Stimulated activated CD8-positive, alpha-beta memory T cell treated with anti-CD3 and anti-CD28 coated beads, Interleukin-12 subunit alpha, Interleukin-12 subunit beta, amount 100 ng/mL, for 24 hours (primary cell): ENCODE data around the gene MACROD1.
"Not testable (repeated sequence)": the region's sequence is repeated elsewhere in the genome, so short reads cannot be mapped to it uniquely, and the experiment has no call there.

Source experiments
- DNase-seq: peaks from one replicate; pipeline ENCODE4 v3.0.0-alpha.2; 2020; ENCODE audit errors: extremely low read depth

The MACROD1 gene

DNA sequence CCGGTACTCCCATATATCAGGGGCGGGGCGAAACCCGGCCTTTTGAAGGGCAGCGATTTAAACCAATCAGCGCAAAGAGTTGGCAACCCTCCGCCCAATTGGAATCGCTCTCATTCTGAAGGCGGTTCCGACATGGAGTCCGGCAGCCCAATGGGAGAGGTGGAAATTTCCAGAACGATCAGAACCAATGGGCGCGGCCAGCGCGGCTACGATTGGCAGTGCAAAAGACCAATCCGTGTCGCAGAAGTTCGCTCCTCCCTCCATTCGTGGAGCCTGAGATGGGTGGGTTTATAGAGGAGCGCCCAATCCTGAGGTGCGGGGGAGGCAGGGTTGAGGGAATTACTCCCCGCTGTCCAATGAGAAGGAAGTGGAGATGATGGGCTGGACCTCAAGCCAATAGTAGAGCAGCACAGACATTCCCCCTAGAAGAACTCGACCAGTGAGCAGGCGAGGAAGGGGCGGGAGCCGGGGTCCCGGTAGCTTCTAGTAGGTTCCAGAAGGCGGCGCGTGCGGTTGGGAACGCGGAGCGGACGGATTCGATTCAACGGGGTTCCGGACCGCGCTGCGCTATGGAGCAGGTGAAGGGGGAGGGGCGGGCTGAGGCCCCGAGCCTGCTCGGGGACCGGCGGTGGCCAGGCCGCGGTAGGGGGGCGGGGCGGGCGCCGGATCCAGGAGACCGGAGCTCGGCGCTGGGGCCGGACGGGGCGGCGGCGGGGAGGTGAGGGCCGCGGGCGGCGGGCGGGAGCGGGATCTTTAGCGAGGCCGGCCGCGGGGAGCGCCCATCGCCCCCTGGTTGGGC is 20.0 kb upstream of the MACROD1 start, which contains the start of gene STIP1:
TSS of gene STIP1 (plus strand) at position 479 of the 799 bp plus-strand sequence. CDS start at position 570, 91 bp downstream.
- peak; percentile 93 for DNase-seq

DNA sequence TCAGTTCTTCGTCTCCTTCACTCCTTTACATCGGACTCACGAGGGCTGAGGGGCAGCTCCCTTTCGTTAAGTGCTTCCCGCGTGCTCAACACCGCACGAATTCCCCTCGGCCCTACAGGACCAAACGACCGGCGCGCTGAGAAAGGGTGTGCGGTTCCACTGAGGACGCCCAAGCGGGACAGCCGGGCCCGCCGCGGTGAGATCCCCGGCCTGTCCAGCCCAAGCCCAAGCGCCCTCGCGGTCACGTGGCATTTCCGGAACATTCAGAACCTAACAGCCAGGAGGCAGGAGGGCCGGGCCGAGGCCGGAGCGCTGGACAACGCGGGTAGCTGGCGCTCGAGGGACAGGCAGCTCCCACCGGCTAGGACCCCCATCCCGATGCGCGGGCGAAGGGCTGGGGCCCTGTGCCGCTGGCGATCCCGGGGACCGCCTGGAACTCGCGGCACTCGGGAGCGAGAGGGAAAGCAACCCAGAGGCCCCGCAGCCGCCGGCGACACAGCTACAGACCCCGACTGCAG is 19.3 kb upstream of the MACROD1 start:
- DNase-seq: no peak

DNA sequence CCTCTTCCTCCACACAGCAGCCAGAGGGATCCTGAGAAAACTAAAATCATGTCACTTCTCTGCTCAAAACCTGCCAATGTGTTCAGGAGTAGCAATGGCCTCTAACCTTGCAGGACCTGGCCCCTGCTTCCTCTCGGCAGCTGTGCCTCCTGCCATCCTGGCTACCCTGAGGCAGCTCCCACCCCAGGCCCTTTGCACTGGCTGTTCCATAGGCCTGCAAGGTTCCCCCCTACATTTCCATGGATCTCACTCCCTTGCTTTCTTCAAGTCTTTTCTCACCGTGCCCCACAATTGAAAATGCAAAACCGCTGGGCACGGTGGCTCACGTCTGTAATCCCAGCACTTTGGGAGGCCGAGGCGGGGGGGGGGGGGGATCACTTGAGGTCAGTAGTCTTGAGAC is 18.0 kb upstream of the MACROD1 start:
- no peak for DNase-seq

DNA sequence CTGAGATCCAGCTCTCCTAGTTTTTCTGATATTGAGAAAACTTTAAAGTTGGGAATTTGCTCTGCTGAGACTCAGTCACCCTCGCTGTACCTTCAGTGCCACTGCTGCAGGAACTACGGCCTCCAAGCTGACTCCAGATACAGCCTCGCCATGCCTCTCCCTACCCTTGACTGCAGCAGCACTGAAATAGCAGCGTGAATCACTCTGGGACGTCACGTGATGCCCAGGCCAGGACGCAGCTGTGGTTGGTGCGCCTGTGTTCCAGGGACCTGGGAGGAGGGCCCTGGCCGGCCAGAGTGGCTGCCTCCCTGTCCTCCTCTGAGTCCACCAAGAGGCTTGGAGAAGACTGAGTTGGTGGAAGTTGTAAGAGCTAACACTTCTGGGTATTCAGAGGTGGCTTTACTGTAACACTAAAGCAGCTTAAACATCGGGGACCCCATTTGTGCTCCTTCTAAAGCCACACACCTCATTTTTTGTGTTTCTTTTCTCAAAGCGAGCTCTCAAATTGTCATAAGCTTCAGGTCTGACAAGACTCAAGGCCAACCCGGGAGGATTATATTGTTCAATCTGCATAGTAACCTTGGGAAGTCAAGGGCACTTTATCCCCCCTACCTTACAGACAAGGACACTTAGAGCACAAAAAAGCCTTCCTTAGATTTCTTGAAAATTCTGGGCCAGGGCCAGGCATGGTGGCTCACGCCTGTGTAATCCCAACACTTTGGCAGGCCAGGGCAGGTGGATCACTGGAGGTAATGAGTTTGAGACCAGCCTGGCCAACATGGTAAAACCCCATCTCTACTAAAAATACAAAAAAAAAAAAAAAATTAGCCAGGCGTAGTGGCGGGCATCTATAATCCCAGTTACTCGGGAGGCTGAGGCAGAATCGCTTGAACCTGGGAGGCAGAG is 15.8 kb upstream of the MACROD1 start:
- no peak for DNase-seq

DNA sequence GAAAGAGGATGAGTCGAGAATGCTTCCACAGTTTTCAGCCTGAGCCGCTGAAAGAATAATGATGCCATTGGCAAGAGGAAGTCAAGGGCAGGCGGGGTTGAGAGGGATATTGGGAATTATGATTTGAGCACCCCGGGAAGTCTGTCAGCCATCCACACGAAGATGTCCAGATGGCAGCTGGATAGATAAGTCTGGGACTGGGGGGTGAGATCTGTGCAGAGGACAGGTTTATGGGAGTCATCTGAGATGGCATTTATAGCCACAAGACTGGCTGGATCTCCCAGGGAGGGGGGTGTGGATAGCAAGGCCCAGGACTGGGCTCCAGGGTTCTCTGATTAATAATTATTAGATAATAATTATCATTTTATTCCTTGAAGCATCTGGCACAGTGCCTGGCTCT is 15.0 kb upstream of the MACROD1 start:
- DNase-seq: no peak

DNA sequence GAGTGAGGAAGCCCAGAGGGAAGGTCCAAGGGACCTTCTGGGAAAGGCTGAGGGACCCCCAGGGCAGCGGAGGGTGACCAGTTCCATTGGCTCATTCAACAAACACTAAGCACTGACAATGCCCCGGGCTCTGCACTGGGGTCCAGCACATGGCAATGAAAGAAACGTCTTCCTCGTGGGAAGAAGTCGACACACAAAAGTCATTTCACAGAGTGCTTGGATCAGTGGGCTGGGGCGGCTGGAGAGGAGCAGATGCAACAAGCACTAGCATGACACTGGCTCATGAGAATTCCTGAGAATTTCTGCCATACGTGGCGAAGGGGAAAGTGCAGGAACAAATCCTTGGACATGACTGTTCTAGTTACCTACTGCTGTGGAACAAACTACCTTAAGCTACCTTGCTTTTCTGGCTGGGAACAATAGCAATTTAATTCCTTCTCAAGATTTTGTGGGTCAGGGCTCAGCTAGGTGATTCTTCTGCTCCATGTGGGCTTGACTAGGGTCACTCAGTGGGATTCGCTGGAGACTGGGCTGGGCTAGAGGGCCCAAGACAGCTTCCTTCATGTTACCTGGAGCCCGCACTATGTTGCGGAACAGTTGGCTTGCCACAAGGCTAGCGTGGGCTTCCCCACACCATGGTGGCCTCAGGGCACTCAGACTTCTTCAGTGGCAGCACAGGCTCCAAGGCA is 13.2 kb upstream of the MACROD1 start:
- no peak for DNase-seq

DNA sequence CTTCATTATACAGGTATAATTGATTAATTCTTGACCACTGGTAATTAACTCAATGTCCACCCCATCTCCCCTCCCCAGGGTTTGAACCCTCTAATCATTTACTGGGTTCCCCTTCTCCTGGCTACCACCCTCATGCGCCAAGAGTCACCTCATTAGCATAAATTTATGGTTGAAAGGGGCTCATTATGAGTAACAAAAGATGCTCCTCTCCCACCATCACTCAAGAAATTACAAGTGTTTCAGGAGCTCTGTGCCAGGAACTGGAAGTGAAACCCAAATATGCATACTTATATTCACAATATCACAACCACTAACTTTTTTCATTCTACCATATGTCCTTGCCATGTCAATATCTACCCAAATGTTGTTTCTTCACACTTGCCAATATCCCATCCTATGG is 12.3 kb upstream of the MACROD1 start:
- no peak for DNase-seq

DNA sequence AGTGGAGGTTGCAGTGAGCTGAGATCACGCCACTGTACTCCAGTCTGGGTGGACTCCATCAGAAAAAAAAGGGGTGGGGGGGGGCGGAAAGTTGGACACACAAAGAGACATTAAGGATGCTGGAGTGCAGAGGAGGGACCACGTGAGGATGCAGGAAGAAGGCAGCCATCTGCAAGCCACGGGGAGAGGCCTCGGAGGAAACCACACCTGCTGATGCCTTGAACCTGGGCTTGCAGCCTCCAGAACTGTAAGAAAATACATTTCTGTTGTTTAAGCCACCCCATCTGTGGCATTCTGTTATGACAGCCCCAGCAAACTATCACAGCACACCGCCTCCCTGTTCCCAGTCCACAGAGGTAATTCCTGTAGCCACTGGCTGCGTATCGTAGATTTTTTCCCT is 10.8 kb upstream of the MACROD1 start:
- DNase-seq: no peak

DNA sequence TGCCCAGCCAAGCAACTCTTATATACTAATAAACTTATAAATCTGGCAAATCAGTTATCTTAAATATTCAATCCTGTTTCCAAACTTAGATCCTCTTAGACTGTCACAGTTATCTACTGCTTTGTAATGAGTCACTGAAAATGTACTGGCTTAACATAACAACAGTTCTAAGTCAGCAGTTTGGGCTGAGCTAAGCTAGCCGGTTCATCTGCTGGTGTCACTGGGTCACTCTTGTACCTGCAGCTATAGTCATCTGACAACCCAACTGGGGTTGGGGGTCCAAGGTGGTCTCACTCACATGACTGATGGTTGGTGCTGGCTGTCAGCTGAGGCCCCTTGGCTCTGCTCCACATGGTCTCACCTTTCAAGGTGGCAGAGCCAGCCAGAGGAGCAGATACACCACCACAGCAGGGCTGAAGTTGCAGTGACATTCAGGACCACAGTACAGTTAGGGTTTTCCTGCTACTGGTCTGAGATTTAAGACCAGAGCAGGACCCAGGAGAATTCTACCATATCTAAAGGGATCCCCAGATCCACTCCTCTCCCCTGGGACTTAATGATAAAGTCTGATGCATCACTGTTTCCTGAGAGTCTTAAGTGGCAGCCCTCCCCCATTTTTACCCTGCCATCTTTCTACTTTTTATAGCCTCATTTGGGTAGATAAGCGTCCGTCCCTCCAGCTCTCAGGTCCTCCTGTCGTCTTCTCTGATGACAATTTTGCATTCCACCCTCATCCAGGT is 7.9 kb upstream of the MACROD1 start:
- no peak for DNase-seq

DNA sequence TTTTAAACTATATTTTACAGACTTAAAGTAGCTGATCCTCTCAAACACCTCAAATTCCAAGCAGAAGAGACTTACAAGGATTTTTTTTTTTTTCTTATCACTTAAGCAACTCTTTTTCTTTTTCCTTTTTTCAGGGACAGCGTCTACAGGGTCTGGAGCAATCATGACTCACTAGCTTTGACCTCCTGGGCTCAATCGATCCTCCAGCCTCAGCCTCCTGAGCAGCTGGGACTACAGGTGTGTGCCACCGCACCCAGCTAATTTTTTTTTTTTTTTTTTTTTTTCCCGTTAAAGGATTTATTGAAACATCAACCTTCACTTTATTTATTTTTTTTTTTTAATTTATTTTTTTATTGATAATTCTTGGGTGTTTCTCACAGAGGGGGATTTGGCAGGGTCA is 4.5 kb upstream of the MACROD1 start:
- no peak for DNase-seq

DNA sequence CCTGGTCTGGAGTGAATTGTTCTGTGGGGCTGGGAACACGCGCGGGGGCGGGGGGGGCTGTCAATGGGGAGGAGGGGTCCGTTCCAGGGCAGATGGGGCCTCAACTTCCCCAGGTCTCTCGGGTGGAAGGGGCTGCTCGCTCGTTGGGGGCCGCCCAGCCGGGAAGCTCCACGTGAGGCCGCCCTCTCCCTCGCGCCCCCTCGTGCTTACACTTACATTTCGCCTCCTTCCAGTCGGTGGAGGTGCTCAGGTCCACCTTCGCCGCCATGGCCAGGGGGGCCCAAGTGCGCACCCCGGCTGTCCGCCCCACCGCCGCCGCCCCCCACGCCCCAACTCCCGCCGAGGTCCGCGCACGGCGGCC is 452 bp downstream of the MACROD1 start:
- DNase-seq: no peak

DNA sequence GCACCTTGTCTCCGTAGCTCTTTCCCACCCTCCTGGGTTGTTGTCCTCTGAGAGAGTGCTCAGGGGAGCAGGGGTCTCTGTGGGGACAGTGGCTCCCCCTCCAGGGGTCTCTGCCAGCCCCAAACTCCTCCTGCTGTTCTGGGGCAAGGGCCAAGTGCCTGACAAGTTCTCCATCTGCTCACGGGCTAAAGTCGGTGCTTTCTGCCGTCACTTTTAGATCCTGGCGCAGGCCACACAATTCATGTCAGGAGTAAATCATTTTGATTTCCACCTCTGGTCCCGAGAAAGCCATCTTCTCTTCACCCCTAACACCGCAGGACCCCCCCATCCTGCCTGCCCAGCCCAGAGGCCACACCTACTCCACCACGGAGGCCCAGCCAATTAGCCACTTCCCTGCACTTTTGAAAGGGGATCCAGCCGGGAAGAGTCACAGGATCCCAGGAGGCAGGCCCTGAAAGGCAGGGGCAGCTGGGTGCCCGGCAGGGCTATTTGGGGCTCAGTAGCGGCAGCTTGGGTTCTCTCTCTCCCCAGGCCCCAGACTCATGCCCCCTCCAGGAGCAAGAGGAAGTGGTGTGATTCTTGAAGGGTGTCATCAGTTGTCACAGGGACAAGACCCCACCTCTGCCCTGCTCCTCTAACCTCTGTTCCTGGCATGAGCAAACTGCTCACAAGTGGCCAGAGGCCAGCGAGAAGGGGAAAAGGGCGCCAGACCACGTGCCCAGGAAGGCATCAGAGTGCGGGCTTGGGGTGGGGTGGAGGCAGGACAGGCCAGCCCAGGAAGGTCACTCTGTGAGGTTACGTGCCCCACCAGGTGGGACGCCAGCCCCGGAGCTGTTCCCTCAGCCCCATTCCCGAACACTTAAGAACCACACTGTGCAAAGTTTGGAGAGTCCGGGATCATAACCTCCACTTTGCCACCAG is 1.3 kb downstream of the MACROD1 start:
- no peak for DNase-seq

DNA sequence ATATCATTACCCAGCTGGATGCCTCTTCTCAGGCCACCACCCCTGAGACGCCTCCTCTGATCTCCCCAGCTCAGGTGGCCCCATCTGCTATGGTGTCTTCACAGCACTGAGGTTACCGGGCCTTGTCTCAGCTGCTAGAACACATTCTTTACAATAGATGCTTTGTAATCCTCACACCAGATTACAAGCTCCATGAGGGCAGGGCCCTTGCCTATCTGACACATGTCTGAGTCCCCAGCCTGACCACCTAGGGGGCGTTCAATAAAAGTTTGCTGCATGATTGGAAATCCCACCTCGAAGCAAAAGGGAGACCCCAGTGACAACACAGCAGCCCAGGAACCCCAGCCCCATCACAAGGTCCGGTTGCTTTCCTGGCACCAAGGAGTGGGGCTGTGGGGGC is 2.0 kb downstream of the MACROD1 start:
- DNase-seq: no peak

DNA sequence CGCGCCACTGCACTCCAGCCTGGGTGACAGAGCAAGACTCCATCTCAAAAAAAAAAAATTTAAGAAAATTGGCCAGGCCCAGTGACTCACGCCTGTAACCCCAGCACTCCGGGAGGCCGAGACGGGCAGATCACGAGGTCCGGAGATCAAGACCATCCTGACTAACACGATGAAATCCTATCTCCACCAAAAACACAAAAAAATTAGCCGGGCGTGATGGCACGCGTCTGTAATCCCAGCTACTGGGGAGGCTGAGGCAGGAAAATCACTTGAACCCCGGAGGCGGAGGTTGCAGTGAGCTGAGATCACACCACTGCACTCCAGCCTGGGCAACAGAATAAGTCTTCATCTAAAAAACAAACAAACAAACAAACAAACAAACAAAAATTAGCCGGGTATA is 3.1 kb downstream of the MACROD1 start:
- not testable (repeated sequence) for DNase-seq

DNA sequence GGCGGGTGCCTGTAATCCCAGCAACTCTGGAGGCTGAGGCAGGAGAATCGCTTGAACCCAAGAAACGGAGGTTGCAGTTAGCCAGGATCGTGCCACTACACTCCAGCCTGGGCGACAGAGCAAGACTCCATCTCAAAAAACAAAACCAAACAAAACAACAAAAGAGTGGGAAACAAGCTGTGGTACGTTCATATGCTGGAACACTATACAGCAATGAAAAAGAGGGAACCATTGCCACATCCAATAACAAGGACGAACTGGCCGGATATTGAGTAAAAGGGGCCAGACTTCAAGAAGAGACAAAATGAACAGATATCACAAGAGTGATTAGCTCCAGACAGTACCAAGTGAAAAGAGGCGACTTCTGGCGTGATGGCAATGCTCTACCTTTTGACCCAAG is 4.9 kb downstream of the MACROD1 start:
- DNase-seq: no peak

DNA sequence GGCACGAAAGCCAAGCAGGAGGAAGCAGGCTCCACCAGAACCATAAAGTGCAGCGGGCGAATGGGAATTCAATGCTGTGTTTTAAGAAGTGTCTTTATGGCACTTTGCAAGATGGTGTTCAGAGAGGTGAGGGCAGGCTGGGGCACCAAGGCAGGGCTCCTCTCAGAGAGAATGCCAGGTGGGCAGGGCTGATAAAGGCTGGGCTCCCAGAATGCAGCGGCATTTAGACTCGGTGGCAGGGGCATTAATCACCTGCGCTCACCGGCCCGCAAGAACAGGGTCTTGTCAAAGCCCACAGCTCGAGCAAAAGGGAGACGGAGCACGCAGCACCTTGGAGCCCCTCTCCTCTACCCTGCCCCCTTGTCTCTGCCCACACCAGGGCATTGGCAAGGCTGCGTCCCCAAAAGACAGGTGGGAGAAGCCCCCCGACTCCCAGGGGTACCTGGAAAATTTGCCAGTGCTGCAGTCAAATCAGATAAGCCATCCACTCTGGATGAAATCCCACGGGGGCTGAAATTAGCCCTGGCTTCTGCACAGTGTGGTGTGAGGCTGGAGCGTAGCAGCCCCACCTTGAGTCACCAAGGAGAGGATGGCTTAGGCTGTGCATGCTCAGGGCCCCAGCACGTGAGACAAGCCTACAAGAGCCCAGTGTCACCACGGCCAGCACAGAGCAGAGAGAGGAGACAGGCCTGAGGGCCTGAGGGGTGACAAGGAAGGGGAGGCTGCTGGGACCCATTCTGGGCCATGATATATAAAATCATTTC is 8.1 kb downstream of the MACROD1 start:
- no peak for DNase-seq

DNA sequence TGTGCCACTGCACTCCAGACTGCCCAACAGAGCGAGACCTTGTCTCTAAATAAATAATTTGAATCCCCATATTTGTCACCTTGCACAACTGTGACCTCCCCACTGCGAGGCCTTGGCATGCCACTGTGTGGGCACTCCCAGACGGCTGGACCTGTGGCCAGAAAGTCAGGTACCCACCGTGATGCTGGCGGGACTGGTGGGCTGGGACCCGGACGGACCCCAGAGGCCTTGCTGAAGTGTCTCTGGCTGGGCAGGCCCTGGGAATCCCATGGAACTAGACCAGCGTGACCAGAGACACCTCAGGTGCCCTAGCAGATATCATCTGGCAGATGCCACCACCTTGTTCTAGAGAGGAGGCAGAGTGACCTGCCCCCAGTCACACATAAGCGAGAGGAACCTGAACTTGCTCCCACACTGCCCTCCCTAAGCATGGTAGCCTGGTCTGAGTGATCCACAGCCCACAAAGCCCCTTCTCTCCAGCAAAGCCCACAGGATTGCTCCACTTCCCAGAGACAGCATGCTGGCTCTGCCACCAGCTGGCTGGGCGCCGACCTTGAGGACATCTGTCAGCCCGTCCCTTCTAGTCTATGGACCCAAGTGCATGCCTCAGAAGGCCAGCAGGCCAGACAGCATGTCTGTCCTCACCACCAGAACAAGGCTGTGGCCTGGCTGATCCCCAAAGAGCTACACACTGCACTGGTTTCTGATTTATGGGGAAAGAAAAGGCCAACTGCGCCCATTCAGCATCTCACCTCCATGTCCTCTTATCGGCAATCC is 9.5 kb downstream of the MACROD1 start:
- no peak for DNase-seq

DNA sequence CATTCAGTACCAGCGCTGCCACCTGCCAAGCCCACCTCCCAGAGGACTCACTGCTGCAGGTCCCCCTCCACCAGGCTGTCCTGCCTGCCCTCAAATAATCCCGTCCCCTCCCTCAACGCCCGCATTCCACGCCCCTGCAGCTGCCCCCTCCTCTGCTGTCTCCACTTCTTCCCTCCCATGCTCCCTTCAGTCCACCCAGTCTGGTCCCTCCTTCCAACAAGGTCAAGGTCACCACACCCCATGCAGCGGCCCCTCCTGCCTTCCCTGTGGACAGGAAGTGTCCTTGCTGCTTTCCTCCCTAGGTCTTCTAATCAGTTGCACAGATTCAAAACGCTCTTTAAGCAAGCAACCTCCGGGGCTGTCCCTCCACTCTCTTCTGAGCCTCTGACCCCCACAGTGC is 12.1 kb downstream of the MACROD1 start:
- DNase-seq: no peak
